Large intestine (tissue), 3 donors: ENCODE measurements around the gene TUBGCP3. TPM values are rescaled to one million over a fixed set of nuclear protein-coding genes. Genes with fewer than 3 reads are reported as not detected.
A peak's percentile ranks its signal among the peaks of the same experiment; 100 is the strongest.
"Not testable (repeated sequence)": the region's sequence is repeated elsewhere in the genome, so short reads cannot be mapped to it uniquely, and the experiment has no call there.

ENCODE experiments used
- DNase-seq, 2 donors: peaks; one replicate each; pipeline versions ENCODE4 v3.0.0 to v3.0.0-alpha.2; 2013
- H3K27ac ChIP-seq: one replicate; pipeline ENCODE4 v1.5.1; 2013; ENCODE audit warnings: low read length
- H3K27me3 ChIP-seq: 2 replicates; pipeline ENCODE4 v1.6.1; 2013; ENCODE audit warnings: low read length; ENCODE audit not compliant: control insufficient read depth, insufficient read depth
- H3K36me3 ChIP-seq: 2 replicates; pipeline ENCODE4 v1.6.1; 2013; ENCODE audit warnings: low read length; ENCODE audit not compliant: control insufficient read depth, insufficient read depth
- H3K4me1 ChIP-seq: one replicate; pipeline ENCODE4 v1.6.1; 2013; ENCODE audit warnings: low read length; ENCODE audit not compliant: control insufficient read depth, insufficient read depth
- H3K4me3 ChIP-seq: one replicate; pipeline ENCODE4 v1.5.1; 2013; ENCODE audit warnings: low read length
- H3K9me3 ChIP-seq: one replicate; pipeline ENCODE4 v1.6.1; 2013; ENCODE audit warnings: mild to moderate bottlenecking, low read depth, low read length, moderate library complexity; ENCODE audit not compliant: control insufficient read depth
- WGBS: methylation state at CpG from one replicate; pipeline ENCODE4 v1.1.5; 2013; ENCODE audit warnings: low lambda C conversion rate; ENCODE audit not compliant: insufficient coverage; 5-methylcytosine and 5-hydroxymethylcytosine counted together
- polyA plus RNA-seq: library from polyadenylated mRNA; unstranded; fragments of 120-200 nt; gene quantifications from one replicate; pipeline ENCODE4 v1.2.1, GENCODE V29; 2013

The TUBGCP3 gene
- polyA plus RNA-seq, 1 donor: 23.5 TPM

DNA sequence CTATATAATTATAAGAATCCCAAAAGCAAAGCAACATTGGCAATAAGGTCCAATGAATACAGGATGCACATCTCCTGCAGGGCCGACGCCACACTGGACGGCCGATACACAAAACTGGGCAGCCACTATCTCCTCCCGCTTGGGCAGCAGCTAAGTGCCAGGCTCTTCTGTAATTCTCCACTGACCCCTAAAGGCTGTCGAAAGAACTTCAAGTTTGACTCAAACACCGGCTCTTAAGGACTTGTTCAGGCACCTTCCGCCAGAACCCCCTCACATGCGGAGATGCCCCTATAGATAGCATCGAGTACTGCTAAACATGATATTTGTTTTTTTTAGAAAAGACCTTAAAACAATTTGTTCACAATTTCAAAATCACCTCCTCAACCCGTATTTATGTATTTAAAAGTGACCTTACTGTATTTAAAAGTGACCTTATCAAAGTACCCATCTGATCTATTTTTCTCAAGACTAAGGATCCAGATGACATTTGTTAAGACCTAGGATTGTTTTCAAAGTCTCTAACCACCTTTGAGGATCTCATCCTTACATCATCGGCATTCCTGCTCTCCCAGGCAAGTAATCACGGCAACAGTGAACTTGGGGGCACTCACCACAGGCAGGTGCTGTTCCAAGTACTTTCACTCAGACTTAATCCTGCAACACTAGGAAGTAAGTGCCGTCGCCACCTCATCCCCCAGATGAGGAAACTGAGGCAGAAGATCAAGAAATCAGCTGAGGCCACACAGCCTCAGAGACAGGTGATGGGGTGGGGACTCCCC, 77.8 kb downstream of the TUBGCP3 start:
- Histone ChIP-seq H3K36me3 (peaks cover 46% of the 10 kb centered on the region), H3K4me3 (no peak overlapping the region), H3K9me3 (no peaks in the 10 kb centered on the region), H3K27me3 (no peaks in the 10 kb centered on the region), H3K27ac (no peak overlapping the region), H3K4me1 (no peaks in the 10 kb centered on the region)
- WGBS: 58% methylated on average over 4 of the region's 15 CpGs
- DNase-seq: peak; percentile 26 to 38

DNA sequence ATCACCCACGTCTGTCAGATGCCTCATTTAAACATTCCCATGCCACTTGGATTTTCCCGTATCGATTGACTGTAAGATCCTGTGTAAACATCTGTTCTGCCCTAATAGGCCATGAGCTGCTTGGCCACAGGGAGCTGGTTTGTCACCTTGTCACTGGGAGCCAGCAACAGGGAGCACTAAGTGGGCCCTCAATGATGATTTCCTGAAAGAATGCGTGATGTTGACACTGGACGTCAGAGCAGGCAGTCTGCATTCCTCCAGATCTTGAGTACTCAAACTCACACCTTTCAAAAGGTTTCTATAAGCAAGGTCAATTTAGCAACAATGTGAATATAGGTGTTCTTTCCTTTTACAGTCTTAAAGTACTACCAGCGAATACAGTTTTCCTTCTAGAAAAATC, 78.8 kb downstream of the TUBGCP3 start:
- H3K36me3 ChIP-seq: peaks cover 51% of the 10 kb centered on the region
- WGBS: no CpG with 5 or more reads among the region's 6 CpGs
- no peak overlapping the region for H3K4me3 ChIP-seq
- no peaks in the 10 kb centered on the region for H3K27me3 ChIP-seq
- no peak overlapping the region for H3K27ac ChIP-seq
- no peak for DNase-seq
- no peaks in the 10 kb centered on the region for H3K4me1 ChIP-seq
- H3K9me3 ChIP-seq: no peaks in the 10 kb centered on the region

DNA sequence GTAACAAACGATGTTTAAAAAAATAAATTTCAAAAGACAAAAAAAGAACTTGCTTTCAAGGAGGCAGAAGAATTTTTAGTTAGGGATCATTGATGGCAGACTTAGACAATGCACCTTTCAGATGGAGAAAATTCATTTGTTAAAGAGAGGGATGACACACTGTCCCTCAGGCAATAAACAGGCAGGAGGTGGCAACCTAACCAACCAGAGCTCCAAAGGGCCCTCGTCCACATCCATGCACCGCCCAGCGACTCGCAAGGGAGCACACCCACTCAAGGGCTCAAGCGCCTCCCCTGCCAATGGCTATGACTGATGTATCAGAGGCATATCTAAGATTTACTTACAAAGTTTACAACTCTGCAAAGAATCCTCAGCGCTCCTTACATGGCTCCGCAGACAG, 81.9 kb downstream of the TUBGCP3 start:
- no peak for DNase-seq
- H3K27me3 ChIP-seq: no peaks in the 10 kb centered on the region
- no peak overlapping the region for H3K27ac ChIP-seq
- no peak overlapping the region for H3K4me3 ChIP-seq
- H3K36me3 ChIP-seq: peaks cover 64% of the 10 kb centered on the region
- no CpG with 5 or more reads among the region's 8 CpGs for WGBS
- no peaks in the 10 kb centered on the region for H3K9me3 ChIP-seq
- no peaks in the 10 kb centered on the region for H3K4me1 ChIP-seq

DNA sequence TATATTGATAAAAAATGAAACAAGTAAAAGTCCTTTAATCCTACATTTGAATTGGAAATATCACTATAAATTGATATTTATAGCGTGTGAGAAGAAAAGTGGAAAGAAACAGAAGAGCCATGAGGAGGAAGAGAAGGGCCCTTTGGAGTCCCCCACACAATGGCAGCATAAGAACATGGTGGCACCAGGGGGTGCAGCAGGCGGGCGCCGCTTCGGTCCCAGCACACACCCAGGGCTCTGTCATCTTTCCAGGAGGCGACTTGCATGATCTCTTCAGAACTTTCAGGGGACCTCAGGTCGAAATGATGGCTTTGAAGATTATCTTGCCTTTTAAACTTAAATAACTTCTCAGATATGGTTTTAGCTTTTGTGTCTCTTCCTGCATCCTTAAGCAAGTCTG, 91.8 kb downstream of the TUBGCP3 start:
- H3K27ac ChIP-seq: no peak overlapping the region
- no peak for DNase-seq
- H3K4me1 ChIP-seq: no peaks in the 10 kb centered on the region
- no peak overlapping the region for H3K4me3 ChIP-seq
- H3K36me3 ChIP-seq: peaks cover 39% of the 10 kb centered on the region
- H3K27me3 ChIP-seq: no peaks in the 10 kb centered on the region
- WGBS: 100% methylated on average over 2 of the region's 7 CpGs
- H3K9me3 ChIP-seq: no peaks in the 10 kb centered on the region

DNA sequence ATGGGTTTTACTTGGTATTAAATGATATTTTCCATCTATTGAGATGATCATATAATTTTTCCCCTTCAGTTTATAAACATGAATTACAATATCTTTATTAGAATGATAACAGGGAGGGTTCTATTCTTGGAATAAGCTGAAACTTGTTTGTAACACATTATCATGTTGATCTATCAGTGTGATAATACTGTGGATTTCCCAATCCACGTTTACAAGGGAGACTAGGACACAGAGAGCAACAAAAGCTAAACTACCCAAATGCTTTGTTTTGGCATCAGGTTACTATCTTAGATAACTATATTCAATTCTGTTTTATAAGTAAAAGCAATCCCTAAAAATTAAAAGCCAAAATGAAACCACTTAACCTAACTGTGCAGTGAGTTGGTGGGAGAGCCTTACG, 92.5 kb downstream of the TUBGCP3 start:
- Histone ChIP-seq H3K27me3 (no peaks in the 10 kb centered on the region), H3K4me3 (no peak overlapping the region), H3K27ac (no peak overlapping the region), H3K4me1 (no peaks in the 10 kb centered on the region), H3K36me3 (peaks cover 32% of the 10 kb centered on the region), H3K9me3 (no peaks in the 10 kb centered on the region)
- no peak for DNase-seq
- 100% methylated on average over 1 of the region's 2 CpGs for WGBS

DNA sequence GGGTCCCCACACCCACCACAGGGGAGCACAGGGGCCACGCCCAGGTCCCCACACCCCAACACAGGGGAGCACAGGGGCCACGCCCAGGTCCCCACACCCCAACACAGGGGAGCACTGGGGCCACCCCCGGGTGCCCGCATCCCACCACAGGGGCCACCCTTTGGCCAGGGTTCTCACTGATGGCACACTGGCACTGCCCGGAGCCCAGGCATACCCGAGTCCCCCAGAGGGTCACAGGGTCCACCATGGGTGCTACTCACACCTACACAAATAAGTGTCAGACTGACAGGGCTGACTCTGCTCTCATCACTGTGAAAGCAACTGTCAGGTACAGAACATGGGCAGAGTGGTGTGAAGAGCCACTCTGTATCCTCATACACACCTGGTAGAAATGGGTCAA, 98.8 kb downstream of the TUBGCP3 start:
- Histone ChIP-seq H3K9me3 (peaks cover under 1% of the 10 kb centered on the region), H3K36me3 (peaks cover 21% of the 10 kb centered on the region), H3K4me1 (no peaks in the 10 kb centered on the region), H3K27ac (no peak overlapping the region), H3K4me3 (no peak overlapping the region), H3K27me3 (no peaks in the 10 kb centered on the region)
- no peak for DNase-seq
- WGBS: no CpG with 5 or more reads among the region's 6 CpGs

DNA sequence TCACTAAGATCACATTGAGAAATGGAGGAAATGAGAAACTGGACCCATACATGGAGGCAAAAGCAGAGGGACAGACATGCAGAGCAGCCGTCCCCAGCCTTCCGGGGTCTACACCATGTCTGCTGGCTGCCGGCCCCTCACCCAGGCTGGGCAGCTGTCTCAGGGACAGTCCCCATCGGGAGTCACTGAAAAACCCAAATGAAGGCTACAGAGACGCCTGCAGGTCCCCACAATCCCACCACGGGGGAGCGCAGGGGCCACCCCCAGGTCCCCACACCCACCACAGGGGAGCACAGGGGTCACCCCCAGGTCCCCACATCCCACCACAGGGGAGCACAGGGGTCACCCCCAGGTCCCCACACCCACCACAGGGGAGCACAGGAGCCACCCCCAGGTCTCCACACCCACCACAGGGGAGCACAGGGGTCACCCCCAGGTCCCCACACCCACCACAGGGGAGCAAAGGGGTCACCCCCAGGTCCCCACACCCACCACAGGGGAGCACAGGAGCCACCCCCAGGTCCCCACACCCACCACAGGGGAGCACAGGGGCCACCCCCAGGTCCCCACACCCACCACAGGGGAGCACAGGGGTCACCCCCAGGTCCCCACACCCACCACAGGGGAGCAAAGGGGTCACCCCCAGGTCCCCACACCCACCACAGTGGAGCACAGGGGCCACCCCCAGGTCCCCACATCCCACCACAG, 99.5 kb downstream of the TUBGCP3 start:
- not testable (repeated sequence) for H3K9me3 ChIP-seq, H3K27me3 ChIP-seq, H3K4me1 ChIP-seq, H3K4me3 ChIP-seq, DNase-seq, H3K27ac ChIP-seq
- H3K36me3 ChIP-seq: peaks cover 21% of the 10 kb centered on the region
- WGBS: no CpG with 5 or more reads among the region's 7 CpGs

DNA sequence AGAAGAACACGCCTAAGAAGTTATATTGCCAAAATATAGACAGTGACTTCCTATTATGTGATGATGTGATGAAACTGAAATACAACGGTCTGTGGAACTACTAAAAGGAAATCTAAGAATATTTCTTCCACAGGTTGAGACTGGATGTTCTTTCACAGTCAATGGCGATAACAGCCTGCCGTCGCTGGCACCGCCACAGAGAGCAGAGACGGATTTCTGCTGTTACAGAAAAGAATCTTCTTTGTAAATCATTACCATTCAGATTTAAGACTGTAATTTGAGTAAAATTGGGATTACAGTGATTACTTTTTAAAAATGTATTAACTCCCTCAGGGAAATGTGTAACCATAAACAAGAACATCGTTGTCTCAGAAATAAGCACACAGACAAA, 100.8 kb downstream of the TUBGCP3 start:
- WGBS: 100% methylated on average over 1 of the region's 8 CpGs
- H3K27me3 ChIP-seq: no peaks in the 10 kb centered on the region

DNA sequence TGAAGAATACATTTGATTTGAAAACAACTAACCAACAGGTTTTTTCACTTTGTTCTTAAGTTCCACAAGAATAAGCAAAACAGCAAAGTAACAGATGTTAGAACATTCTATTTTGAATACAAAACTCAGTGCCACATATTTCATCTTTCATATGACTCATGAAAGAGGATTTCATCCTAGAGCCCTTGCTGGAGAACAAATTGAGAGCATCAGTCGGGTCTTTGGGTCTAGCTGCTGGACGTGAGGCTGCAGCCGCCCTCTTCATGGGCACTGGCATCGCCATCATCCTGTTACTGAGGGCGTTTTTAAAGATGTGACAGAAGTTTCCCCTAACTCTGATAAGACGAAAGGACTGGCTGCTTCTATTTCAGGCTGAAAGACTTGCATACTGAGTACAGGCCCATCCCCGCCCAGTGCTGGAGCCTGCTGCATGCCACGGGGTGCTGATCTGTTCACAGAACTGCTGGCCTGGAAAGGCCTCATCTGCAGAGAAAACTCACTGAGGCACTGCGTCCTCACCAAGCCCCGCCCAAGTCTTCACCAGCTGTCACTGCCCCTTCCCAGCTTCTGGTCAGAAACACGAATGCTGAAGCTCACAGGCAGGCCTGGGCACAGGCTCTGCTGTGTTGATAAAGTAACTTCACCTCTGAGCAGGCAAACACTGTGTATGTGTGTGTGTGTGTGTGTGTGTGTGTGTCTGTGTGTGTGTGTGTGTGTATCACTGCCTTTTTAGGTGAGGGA, 101.4 kb downstream of the TUBGCP3 start:
- Histone ChIP-seq H3K27ac (no peak overlapping the region), H3K9me3 (peaks cover 3% of the 10 kb centered on the region), H3K4me1 (no peaks in the 10 kb centered on the region), H3K4me3 (no peak overlapping the region), H3K27me3 (no peaks in the 10 kb centered on the region), H3K36me3 (peaks cover 21% of the 10 kb centered on the region)
- WGBS: no CpG with 5 or more reads among the region's 11 CpGs
- no peak for DNase-seq

More for the DNA sequence above, 100.8 kb downstream of the TUBGCP3 start:
- H3K4me1 ChIP-seq: no peaks in the 10 kb centered on the region
- H3K27ac ChIP-seq: no peak overlapping the region
- H3K4me3 ChIP-seq: no peak overlapping the region
- peaks cover 21% of the 10 kb centered on the region for H3K36me3 ChIP-seq
- DNase-seq: no peak
- peaks cover 3% of the 10 kb centered on the region for H3K9me3 ChIP-seq

DNA sequence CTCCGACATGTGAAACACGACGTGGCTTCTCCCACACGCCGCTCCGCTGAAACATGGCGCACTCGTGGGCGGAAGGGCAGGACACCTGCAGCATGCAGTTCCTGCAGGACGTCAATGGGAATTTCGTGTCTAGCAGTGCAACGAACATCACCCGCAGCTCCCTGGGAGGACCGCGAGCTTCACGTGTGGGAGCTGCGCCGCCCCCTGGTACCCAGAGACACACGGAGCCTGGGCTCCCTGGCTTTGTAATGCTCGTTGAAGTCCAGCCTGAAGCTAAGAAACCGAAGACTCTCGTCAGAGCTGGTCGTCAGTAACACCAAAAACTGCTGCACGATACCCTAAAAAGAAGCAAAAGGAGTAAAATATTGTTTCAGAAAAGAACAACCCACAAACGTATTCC, 102.1 kb downstream of the TUBGCP3 start:
- H3K9me3 ChIP-seq, H3K27me3 ChIP-seq, H3K27ac ChIP-seq, H3K4me3 ChIP-seq, H3K4me1 ChIP-seq, DNase-seq: not testable (repeated sequence)
- no CpG with 5 or more reads among the region's 25 CpGs for WGBS
- H3K36me3 ChIP-seq: peaks cover 21% of the 10 kb centered on the region
